Keratinocyte (primary cell): Measurements from ENCODE around the gene CCDC148. TPM values are rescaled to one million over a fixed set of nuclear protein-coding genes. Genes with fewer than 3 reads are reported as not detected.

Experiments
- DNase-seq: peaks from one replicate; pipeline ENCODE4 v3.0.0-alpha.2; 2011; ENCODE audit warnings: low read depth, missing footprints, low spot score
- FAIRE-seq: peaks from 2 replicates; lab custom pipeline; 2011; peaks lifted over from hg19 to GRCh38; lab: Jason Lieb, UNC
- H2AFZ ChIP-seq: 2 replicates; pipeline ENCODE4 v1.6.0; 2012; ENCODE audit warnings: low read length, control low read depth, inconsistent platforms; ENCODE audit not compliant: control insufficient read depth
- H3K27ac ChIP-seq: 2 replicates; pipeline ENCODE4 v1.5.1; 2011; ENCODE audit warnings: low read length; ENCODE audit not compliant: control insufficient read depth, insufficient read depth
- H3K27me3 ChIP-seq: 3 replicates; pipeline ENCODE4 v1.6.0; 2011; ENCODE audit warnings: low read length; ENCODE audit not compliant: control insufficient read depth, insufficient read depth; ENCODE audit errors: extremely low read depth
- H3K36me3 ChIP-seq, 2 experiments: 2 replicates in 1 of 2; 3 replicates in 1 of 2; pipeline ENCODE4 v1.5.1; 2011; ENCODE audit warnings: low read length in 2 of 2, mild to moderate bottlenecking in 1 of 2; ENCODE audit not compliant: control insufficient read depth in 2 of 2, insufficient read depth in 2 of 2; ENCODE audit errors: extremely low read depth in 1 of 2
- H3K4me1 ChIP-seq: 3 replicates; pipeline ENCODE4 v1.5.1; 2011; ENCODE audit warnings: low read length; ENCODE audit not compliant: control insufficient read depth, insufficient read depth; ENCODE audit errors: extremely low read depth
- H3K4me2 ChIP-seq: 3 replicates; pipeline ENCODE4 v1.6.0; 2011; ENCODE audit warnings: low read depth, low read length; ENCODE audit not compliant: control insufficient read depth, insufficient read depth; ENCODE audit errors: extremely low read depth
- H3K4me3 ChIP-seq, 3 experiments: fragments of 200-600 bp in 1 of 3; sonication (generic) in 1 of 3; 2 replicates in 2 of 3; 3 replicates in 1 of 3; pipeline ENCODE4 v1.5.1; 2011 to 2016; ENCODE audit warnings: low read length in 3 of 3, mild to moderate bottlenecking in 3 of 3, control low read depth in 2 of 3, inconsistent platforms in 1 of 3, low read depth in 1 of 3, mixed read lengths in 1 of 3, mixed run types in 1 of 3, moderate library complexity in 1 of 3; ENCODE audit not compliant: control insufficient read depth in 2 of 3, insufficient read depth in 2 of 3; ENCODE audit errors: extremely low read depth in 1 of 3
- H3K79me2 ChIP-seq: 2 replicates; pipeline ENCODE4 v1.6.0; 2012; ENCODE audit warnings: low read length; ENCODE audit not compliant: control insufficient read depth, insufficient read depth
- H3K9ac ChIP-seq: 3 replicates; pipeline ENCODE4 v1.6.0; 2011; ENCODE audit warnings: low read length; ENCODE audit not compliant: control insufficient read depth, insufficient read depth; ENCODE audit errors: extremely low read depth
- H3K9me1 ChIP-seq: 3 replicates; pipeline ENCODE4 v1.6.0; 2011; ENCODE audit warnings: low read length; ENCODE audit not compliant: control insufficient read depth, insufficient read depth; ENCODE audit errors: extremely low read depth
- H3K9me3 ChIP-seq: 2 replicates; pipeline ENCODE4 v1.5.1; 2012; ENCODE audit warnings: low read depth, low read length; ENCODE audit not compliant: control insufficient read depth
- H4K20me1 ChIP-seq: 3 replicates; pipeline ENCODE4 v1.6.0; 2011; ENCODE audit warnings: low read length; ENCODE audit not compliant: control insufficient read depth, insufficient read depth; ENCODE audit errors: extremely low read depth
- CTCF ChIP-seq, 3 experiments: IDR thresholded peaks in 1 of 3; conservative IDR thresholded peaks in 1 of 3; optimal IDR thresholded peaks in 1 of 3; 2 replicates in 2 of 3; 3 replicates in 1 of 3; pipeline versions ENCODE3 to v1.5.1; 2011; ENCODE audit warnings: low read length in 3 of 3, mild to moderate bottlenecking in 3 of 3, moderate library complexity in 2 of 3, control low read depth in 1 of 3, inconsistent platforms in 1 of 3; ENCODE audit not compliant: insufficient read depth in 2 of 3; ENCODE audit errors: extremely low read depth in 1 of 3
- EZH2 ChIP-seq: IDR thresholded peaks from one replicate; pipeline ENCODE4 v1.6.1; 2012; ENCODE audit warnings: inconsistent platforms, mild to moderate bottlenecking, low read length, moderate library complexity
- dilution Hi-C: fragments of 300-500 bp; cut with MboI; formaldehyde crosslinking; loops from one replicate; pipeline ENCODE4 v1.7.0; 2020; ENCODE audit warnings: low sequenced_read_pairs; ENCODE audit not compliant: extremely low pct_ligation_motif_present
- polyA plus RNA-seq, 5 experiments: library from polyadenylated mRNA; depleted of rRNA in 3 of 5; stranded (reverse) in 3 of 5; stranded (forward) in 1 of 5; unstranded in 1 of 5; fragments of >200 nt; gene quantifications; 1 replicate in 1 of 5; 2 replicates in 3 of 5; 3 replicates in 1 of 5; pipeline versions ENCODE4 v1.2.1 to v1.2.3, GENCODE V29; 2011 to 2012; ENCODE audit warnings: missing spikeins in 2 of 5, low read depth in 1 of 5, low replicate concordance in 1 of 5

The CCDC148 gene
- polyA plus RNA-seq, 1 donor (not counting 4 experiments of a cell fraction or from before 2014, with no cell fraction given), result 0.39 TPM

GRCh38 chr2:158393886-158394285 is 62.7 kb downstream of the CCDC148 start:
- TF ChIP-seq EZH2 (no peak), CTCF (optimal IDR thresholded peaks at IDR 0.05 in 1 of 3, IDR thresholded peaks at IDR 0.05 in 1 of 3, conservative IDR thresholded peaks at IDR 0.05 in 1 of 3; ENCODE audit: extremely low read depth in 1 of 3, insufficient read depth in 2 of 3, low read length in 3 of 3) (no peak)
- no peaks in the 10 kb centered on the region for H3K9me1 ChIP-seq
- no peaks in the 10 kb centered on the region for H3K79me2 ChIP-seq
- H3K27ac ChIP-seq, result no peak overlapping the region
- H3K4me1 ChIP-seq, result peaks cover 14% of the 10 kb centered on the region
- dilution Hi-C loops, result no loop called here
- no peaks in the 10 kb centered on the region for H3K27me3 ChIP-seq
- H4K20me1 ChIP-seq, result no peaks in the 10 kb centered on the region
- H3K4me2 ChIP-seq, result no peak overlapping the region
- H3K36me3 ChIP-seq, result no peaks in the 10 kb centered on the region
- H2AFZ ChIP-seq, result no peak overlapping the region
- no peak for FAIRE-seq
- H3K4me3 ChIP-seq, result no peak overlapping the region
- no peak for DNase-seq
- no peaks in the 10 kb centered on the region for H3K9me3 ChIP-seq
- H3K9ac ChIP-seq, result no peak overlapping the region

- no peaks in the 10 kb centered on the region for H4K20me1 ChIP-seq
- no peaks in the 10 kb centered on the region for H3K36me3 ChIP-seq
- no peak overlapping the region for H3K27ac ChIP-seq
- no peaks in the 10 kb centered on the region for H3K9me1 ChIP-seq
- no peak for FAIRE-seq
- H3K4me3 ChIP-seq, result no peak overlapping the region
- H3K4me1 ChIP-seq, result peaks cover 14% of the 10 kb centered on the region
- TF ChIP-seq CTCF (optimal IDR thresholded peaks at IDR 0.05 in 1 of 3, IDR thresholded peaks at IDR 0.05 in 1 of 3, conservative IDR thresholded peaks at IDR 0.05 in 1 of 3; ENCODE audit: extremely low read depth in 1 of 3, insufficient read depth in 2 of 3, low read length in 3 of 3) (no peak), EZH2 (no peak)
- DNase-seq, result no peak
- no peaks in the 10 kb centered on the region for H3K79me2 ChIP-seq
- no peak overlapping the region for H2AFZ ChIP-seq
- dilution Hi-C loops, result no loop called here
- no peaks in the 10 kb centered on the region for H3K27me3 ChIP-seq
- no peaks in the 10 kb centered on the region for H3K9me3 ChIP-seq
- no peak overlapping the region for H3K4me2 ChIP-seq
- H3K9ac ChIP-seq, result no peak overlapping the region
Measured at GRCh38 chr2:158392687-158393086, 63.9 kb downstream of the CCDC148 start.
